NOMO-1 treated with dmso at 0.1 percent for 144 hours (cell line): ENCODE results near the gene CNOT2.

Source experiments
- DNase-seq: peaks from one replicate; lab custom pipeline; 2025; ENCODE audit not compliant: unreplicated experiment; lab: John Stamatoyannopoulos, UW

Gene CNOT2

DNA sequence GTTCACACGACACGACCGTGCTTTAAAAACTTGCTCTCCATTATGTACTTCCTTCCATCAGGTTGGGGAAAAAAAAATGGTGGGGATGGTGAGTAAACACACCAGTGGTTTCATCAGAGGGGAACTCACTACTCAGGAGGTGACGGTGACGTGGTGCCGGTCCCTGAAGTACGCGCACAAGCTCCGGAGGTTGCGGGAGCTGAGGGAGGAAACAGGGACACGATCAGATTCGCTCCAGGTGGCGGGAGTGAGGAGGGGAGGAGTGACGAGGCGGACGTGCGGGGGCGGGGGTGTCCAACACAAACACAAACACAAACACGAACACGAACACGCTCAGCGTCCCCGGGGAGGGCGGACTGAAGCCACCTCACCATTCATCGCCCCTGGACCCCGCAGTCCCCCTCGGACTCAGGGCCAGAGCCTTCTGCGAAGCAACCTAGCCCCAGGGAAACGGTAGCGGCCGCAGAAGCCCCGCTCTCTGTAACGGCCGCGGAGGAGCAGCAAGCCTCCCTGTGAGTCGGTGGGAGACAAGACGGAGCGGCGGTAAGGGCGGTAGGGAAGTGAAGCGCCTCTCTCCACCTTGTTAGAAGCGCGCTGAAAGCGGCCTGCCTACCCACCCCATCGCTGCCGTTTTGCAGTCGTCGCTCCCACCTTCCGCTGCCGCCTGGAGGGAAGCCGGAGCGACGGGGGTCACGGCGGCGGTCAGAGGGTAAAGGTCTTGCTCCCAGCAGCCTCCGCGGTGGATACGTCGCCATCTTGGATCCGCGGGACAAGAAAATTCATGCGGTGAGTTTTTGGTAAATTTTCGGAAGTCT is at the start of gene CNOT2:
CNOT2 (plus strand) TSS at position 739 of the 815 bp plus-strand sequence. CDS start 34,794 bp downstream, outside the sequence.
- DNase-seq: peak; percentile 86

DNA sequence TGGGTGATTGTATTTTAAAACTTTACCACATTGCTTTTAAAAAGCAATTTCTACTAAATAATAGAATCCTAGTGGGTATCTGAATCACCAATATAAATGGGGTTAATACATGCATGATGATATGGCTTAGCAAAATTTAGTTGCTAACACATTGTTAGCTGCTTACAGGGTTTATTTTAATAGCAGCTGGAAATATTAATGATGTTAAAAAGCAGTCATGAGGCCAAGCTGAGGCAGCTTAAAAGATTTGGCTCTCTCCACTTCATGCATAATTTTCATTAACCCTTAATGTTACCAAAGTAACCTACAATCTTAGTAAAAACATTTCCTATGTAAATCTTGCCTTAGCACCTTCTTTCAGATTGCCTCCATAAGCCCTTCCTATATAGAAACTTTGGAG is 49.2 kb upstream of the CNOT2 start:
- no peak for DNase-seq

- no peak for DNase-seq
Measured at GRCh38 chr12:70196811-70197281, 46.4 kb upstream of the CNOT2 start.

DNA sequence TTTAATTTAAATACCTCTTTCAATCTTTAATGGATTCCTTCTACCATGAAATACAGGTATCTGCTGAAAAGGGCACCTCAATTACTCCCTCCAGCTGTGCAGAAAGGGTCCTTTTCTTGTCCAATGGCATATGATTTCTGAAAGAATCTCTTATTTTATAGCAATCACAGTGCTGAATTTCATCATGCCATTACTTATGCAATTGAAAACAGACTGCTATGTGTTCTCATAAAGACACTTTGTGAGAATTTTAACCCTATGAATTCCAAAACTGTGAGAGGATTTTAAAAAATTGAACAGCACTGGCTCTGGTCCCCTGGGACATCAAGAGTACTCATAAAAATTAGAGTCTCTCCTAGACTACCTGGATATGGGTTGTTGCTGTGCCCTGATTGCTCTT is 45.9 kb upstream of the CNOT2 start:
- DNase-seq: no peak

DNA sequence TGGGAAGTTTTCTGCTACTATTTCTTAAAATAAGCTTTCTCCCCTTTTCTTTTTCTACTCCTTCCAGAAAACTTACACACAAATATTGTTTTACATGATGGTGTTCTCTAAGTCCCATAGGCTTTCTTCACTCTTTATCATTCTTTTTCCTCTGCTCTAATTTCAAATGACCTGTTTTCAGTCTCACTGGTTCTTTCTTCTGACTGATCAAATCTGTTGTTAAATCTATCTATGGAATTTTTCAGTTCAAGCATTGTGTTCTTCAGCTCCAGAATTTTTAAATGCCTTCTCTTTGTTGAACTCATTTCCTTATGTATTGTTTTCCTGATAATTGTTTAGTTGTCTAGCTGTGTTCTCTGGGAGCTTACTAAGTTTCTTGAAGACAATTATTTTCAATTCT is 29.5 kb upstream of the CNOT2 start:
- no peak for DNase-seq

GRCh38 chr12:70214972-70215617 is 28.1 kb upstream of the CNOT2 start:
- DNase-seq: no peak

- DNase-seq: no peak
Measured at GRCh38 chr12:70217416-70217815, 25.8 kb upstream of the CNOT2 start.

GRCh38 chr12:70221626-70222025 is 21.6 kb upstream of the CNOT2 start:
- no peak for DNase-seq

DNA sequence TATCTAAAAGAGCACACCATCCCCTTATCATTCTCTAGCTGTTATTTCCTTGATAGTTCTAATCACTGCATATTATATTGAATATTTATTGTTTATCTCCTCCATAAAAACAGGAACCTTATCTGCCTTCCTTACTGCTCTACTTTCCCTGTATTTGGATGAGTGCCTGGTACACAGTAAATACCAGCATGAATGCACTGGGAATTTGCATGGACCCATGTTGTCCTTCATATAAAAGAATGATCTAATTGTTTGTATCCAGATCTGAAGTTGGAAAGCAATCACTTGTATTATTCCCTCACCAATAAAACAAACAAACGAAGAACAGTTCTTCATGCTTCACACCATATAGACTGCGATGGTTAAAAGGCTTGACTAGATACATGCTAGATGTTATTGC is 15.3 kb upstream of the CNOT2 start:
- DNase-seq: no peak

GRCh38 chr12:70230934-70231606 is 12.2 kb upstream of the CNOT2 start:
- no peak for DNase-seq

DNA sequence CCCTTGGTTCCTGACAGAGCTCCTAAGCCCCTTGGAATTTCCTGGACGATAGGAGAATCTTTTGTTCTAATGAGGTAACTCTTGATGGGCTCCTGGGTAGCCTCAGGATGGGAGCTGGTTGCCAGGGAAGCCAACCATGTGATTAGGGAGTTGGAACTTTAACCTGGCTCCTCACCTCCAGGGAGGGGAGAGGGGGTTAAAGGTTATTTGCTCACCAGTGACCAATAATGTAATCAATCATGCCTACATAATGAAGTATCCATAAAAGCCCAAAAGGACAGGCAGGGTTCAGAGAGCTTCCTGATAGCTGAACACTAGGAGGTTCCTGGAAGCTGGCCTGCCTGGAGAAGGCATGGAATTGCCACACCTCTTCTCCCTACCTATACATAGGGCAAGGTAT is 6.2 kb upstream of the CNOT2 start:
- DNase-seq: no peak

DNA sequence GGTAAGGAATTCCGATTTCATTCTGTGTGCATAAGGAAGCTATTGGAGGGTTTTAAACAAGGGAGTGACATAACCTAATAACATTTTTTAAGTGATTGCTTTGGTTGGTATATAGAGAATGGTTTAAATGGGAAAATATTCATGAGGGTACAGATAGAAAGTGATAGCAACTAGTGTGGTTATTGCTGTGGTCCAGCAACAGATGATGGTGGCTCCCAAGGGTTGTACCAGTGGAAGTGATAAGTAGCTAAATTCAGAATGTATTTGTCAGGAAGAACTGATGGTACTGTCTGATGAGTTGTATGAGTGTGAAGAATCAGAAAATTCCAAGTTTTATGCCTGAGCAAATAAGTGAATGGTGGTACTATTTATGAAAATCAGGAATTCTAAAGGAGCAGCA is 2.6 kb upstream of the CNOT2 start:
- no peak for DNase-seq

- no peak for DNase-seq
Measured at GRCh38 chr12:70241845-70242244, 1.4 kb upstream of the CNOT2 start.

DNA sequence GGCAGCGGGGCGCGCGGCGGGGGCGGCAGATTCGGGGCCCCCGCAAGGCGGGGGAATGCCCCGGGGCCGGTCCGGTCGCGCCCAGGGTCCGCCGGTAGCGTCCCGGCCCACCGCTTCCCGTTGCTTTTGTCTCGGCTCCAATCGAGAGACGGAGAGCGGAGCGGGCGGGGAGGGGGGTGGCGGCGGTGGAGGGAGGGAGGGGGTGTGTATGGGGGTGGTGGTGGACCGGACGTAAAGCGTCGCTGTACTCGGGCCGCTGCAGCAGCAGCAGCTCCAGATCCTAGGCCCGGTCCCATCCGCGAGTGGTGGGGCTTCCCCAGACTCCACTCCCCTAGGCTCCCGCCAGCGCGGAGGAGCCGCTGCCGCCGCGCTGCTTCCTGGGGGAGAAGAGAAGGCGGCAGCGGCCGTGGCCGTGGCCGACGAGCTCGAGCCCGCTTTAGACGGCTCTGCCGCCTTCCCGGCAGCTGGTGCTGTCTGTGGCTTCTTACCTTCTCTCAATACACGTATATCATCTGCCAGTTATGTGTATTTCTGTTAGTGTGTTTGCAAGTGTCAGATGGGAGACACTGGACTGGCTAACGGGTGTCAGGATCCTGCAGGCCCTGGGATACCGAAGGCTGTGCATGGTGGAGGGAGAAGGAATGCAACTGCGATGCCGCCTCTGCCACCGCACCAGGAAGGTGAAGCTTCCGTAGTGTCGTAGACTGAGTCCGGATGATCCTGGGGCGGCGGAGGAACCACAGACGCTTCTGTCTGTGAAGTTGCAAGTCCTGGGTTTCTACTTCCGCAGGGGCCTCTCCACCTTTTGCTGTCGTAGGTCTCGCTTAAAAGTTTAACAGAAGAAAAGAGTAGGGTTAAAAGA is 508 bp downstream of the CNOT2 start:
- DNase-seq: peak; percentile 47

GRCh38 chr12:70244409-70244808 is 1.2 kb downstream of the CNOT2 start:
- no peak for DNase-seq

DNA sequence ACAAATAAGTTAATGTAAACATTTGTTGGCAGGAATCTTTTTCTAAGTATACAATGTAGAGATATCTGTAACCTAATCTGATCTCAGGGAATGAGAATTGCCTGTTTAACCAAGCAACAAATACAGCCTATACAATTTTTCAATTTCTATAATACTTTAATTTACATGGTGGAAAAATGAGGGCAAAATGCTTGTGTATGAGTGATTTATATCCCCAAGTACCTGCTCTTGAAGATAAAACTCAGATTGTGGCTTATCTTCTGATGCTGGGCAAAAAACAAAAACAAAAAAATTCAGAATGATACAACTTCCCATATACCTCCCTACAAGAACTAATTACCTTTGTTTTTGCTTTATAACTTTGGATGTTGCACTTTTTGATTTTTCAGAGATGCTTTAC is 2.2 kb downstream of the CNOT2 start:
- no peak for DNase-seq

DNA sequence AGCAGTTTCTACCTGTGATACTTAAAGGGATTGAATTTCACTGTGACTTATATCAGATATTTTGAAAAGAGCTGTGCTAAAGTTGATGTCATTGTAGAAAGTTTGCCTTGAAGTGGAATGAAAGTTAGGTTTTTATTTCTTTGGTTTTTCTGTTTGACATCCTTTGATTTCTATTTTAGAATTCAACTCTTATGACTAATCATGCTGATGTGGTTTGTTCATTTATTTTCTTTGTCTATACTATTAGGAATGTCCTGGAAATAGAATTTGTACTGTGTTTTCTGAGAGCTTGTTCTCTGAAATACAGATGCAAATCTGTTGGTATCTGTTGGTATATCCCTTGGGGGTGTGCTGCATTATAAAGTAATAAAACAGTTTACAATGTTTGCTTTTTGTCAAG is 3.3 kb downstream of the CNOT2 start:
- DNase-seq: no peak

- DNase-seq: no peak
Measured at GRCh38 chr12:70247653-70248199, 4.5 kb downstream of the CNOT2 start.

GRCh38 chr12:70248876-70249275 is 5.6 kb downstream of the CNOT2 start:
- no peak for DNase-seq

GRCh38 chr12:70249903-70250302 is 6.7 kb downstream of the CNOT2 start:
- no peak for DNase-seq

GRCh38 chr12:70251226-70251625 is 8.0 kb downstream of the CNOT2 start:
- no peak for DNase-seq
